ENCODE measurements around the gene CALCOCO1. TPM values are rescaled to one million over a fixed set of nuclear protein-coding genes. Genes with fewer than 3 reads are reported as not detected.
"Not testable (repeated sequence)": the region's sequence is repeated elsewhere in the genome, so short reads cannot be mapped to it uniquely, and the experiment has no call there.

CALCOCO1 gene
- total RNA-seq, 1 experiment from 2014 or later, result 20.4 TPM

DNA sequence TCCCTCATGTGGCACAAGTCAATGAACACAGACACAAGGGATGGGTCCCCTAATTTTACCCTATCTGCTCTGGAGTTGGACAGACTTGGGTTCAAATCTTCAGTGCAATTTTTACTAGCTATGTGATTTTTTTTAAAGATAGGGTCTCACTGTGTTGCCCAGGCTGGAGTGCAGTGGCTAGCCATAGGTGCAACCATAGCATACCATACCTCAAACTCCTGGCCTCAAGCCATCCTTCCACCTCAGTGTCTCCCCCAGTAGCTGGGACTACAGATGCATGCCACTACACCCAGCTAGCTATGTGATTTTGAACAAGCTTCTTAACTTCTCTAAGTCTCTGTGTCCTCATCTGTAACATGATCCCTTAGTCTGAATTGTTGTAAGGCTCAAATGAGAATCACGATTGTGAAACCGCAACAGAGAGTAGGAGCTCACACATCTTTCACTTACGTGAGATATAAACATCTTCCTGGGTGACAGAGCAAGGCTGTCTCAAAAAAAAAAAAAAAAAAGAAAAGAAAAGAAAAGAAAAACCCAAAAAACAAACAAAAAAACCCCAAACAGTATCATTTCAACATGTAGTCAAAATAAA lies 4.7 kb downstream of the CALCOCO1 start:
- Histone ChIP-seq H3K79me2 (ENCODE audit: low read length) (no peaks in the 10 kb centered on the region), H3K4me1 (ENCODE audit: insufficient read depth, low read length) (peaks cover 12% of the 10 kb centered on the region), H3F3A (ENCODE audit: low read length, unreplicated experiment) (no peaks in the 10 kb centered on the region), H3K27me3 (ENCODE audit: low read length) (no peaks in the 10 kb centered on the region), H3K36me3 (ENCODE audit: low read depth, low read length) (no peaks in the 10 kb centered on the region; the same call in 1 of the 2 replicates), H3K27ac (ENCODE audit: low read length) (no peak overlapping the region), H4K20me1 (ENCODE audit: low read length) (no peaks in the 10 kb centered on the region), H3K9me2 (replicated peaks; ENCODE audit: low read length) (no peaks in the 10 kb centered on the region), H3K9ac (ENCODE audit: low read length) (no peak overlapping the region), H3K4me2 (ENCODE audit: low read length) (no peak overlapping the region), H3K4me3 (ENCODE audit: low read length) (no peak overlapping the region), H2AFZ (ENCODE audit: low read length) (no peak overlapping the region), H3K9me3 (ENCODE audit: low read length) (no peaks in the 10 kb centered on the region)
- no peak for DNase-seq
- BruUV-seq (replicated peaks), result no TSS peak
- intact Hi-C loops (cut with micrococcal nuclease), result no loop called here
- ChIA-PET POLR2A (ENCODE audit: unreplicated experiment) (no interaction called here), CTCF (interaction anchor here (0.6 kb wide), 1 partner anchor 17 kb away, joined by 4 read pairs; no protein-coding TSS in a partner anchor)
- TF ChIP-seq EZH2phosphoT487 (IDR thresholded peaks at IDR 0.05; ENCODE audit: borderline replicate concordance, low read length) (no peak), EZH2 (IDR thresholded peaks at IDR 0.05; ENCODE audit: low read length, unreplicated experiment) (no peak)
- TF ChIP-seq, protein P1, sequence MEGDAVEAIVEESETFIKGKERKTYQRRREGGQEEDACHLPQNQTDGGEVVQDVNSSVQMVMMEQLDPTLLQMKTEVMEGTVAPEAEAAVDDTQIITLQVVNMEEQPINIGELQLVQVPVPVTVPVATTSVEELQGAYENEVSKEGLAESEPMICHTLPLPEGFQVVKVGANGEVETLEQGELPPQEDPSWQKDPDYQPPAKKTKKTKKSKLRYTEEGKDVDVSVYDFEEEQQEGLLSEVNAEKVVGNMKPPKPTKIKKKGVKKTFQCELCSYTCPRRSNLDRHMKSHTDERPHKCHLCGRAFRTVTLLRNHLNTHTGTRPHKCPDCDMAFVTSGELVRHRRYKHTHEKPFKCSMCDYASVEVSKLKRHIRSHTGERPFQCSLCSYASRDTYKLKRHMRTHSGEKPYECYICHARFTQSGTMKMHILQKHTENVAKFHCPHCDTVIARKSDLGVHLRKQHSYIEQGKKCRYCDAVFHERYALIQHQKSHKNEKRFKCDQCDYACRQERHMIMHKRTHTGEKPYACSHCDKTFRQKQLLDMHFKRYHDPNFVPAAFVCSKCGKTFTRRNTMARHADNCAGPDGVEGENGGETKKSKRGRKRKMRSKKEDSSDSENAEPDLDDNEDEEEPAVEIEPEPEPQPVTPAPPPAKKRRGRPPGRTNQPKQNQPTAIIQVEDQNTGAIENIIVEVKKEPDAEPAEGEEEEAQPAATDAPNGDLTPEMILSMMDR (conservative IDR thresholded peaks at IDR 0.05; ENCODE audit: low read depth, low read length), result no peak
- no peak for ATAC-seq

GRCh38 chr12:53720946-53721345 lies 6.3 kb downstream of the CALCOCO1 start:
- Histone ChIP-seq H3K4me2 (ENCODE audit: low read length) (no peak overlapping the region), H3K9ac (ENCODE audit: low read length) (no peak overlapping the region), H3K9me2 (replicated peaks; ENCODE audit: low read length) (no peaks in the 10 kb centered on the region), H3K4me3 (ENCODE audit: low read length) (no peak overlapping the region), H3F3A (ENCODE audit: low read length, unreplicated experiment) (no peaks in the 10 kb centered on the region), H3K79me2 (ENCODE audit: low read length) (no peaks in the 10 kb centered on the region), H3K36me3 (ENCODE audit: low read depth, low read length) (no peaks in the 10 kb centered on the region; the same call in 1 of the 2 replicates), H3K9me3 (ENCODE audit: low read length) (no peaks in the 10 kb centered on the region), H4K20me1 (ENCODE audit: low read length) (no peaks in the 10 kb centered on the region), H3K27me3 (ENCODE audit: low read length) (no peaks in the 10 kb centered on the region), H3K27ac (ENCODE audit: low read length) (no peak overlapping the region), H3K4me1 (ENCODE audit: insufficient read depth, low read length) (peaks cover 3% of the 10 kb centered on the region), H2AFZ (ENCODE audit: low read length) (no peak overlapping the region)
- TF ChIP-seq EZH2 (IDR thresholded peaks at IDR 0.05; ENCODE audit: low read length, unreplicated experiment) (no peak), EZH2phosphoT487 (IDR thresholded peaks at IDR 0.05; ENCODE audit: borderline replicate concordance, low read length) (no peak)
- TF ChIP-seq, protein P1 (conservative IDR thresholded peaks at IDR 0.05; ENCODE audit: low read depth, low read length), result no peak
- intact Hi-C loops (cut with micrococcal nuclease), result no loop called here
- ATAC-seq, result no peak
- ChIA-PET POLR2A (ENCODE audit: unreplicated experiment) (no interaction called here), CTCF (interaction anchor here (0.6 to 0.8 kb wide), 2 partner anchors 22 to 238 kb away, joined by 3 to 7 read pairs; no protein-coding TSS in a partner anchor)
- no TSS peak for BruUV-seq (replicated peaks)
- DNase-seq, result no peak

GRCh38 chr12:53719649-53720048 lies 7.6 kb downstream of the CALCOCO1 start:
- Histone ChIP-seq H4K20me1 (ENCODE audit: low read length) (no peaks in the 10 kb centered on the region), H3K4me1 (ENCODE audit: insufficient read depth, low read length) (no peaks in the 10 kb centered on the region), H3K79me2 (ENCODE audit: low read length) (no peaks in the 10 kb centered on the region), H3K4me3 (ENCODE audit: low read length) (no peak overlapping the region), H3K4me2 (ENCODE audit: low read length) (no peak overlapping the region), H3K9me3 (ENCODE audit: low read length) (no peaks in the 10 kb centered on the region), H2AFZ (ENCODE audit: low read length) (no peak overlapping the region), H3F3A (ENCODE audit: low read length, unreplicated experiment) (no peaks in the 10 kb centered on the region), H3K36me3 (ENCODE audit: low read depth, low read length) (no peaks in the 10 kb centered on the region; the same call in 1 of the 2 replicates), H3K27ac (ENCODE audit: low read length) (no peak overlapping the region), H3K9ac (ENCODE audit: low read length) (no peak overlapping the region), H3K27me3 (ENCODE audit: low read length) (no peaks in the 10 kb centered on the region), H3K9me2 (replicated peaks; ENCODE audit: low read length) (no peaks in the 10 kb centered on the region)
- DNase-seq, result no peak
- POLR2A ChIA-PET (ENCODE audit: unreplicated experiment), result no interaction called here
- no TSS peak for BruUV-seq (replicated peaks)
- no peak for TF ChIP-seq EZH2phosphoT487 (IDR thresholded peaks at IDR 0.05; ENCODE audit: borderline replicate concordance, low read length)
- TF ChIP-seq, protein P1 (conservative IDR thresholded peaks at IDR 0.05; ENCODE audit: low read depth, low read length), result no peak
- TF ChIP-seq EZH2 (IDR thresholded peaks at IDR 0.05; ENCODE audit: low read length, unreplicated experiment), result no peak
- CTCF ChIA-PET, result interaction anchor here (0.6 kb wide), 1 partner anchor 39 kb away, joined by 5 read pairs; no protein-coding TSS in a partner anchor
- peak; percentile 33; the same call in 1 of the 2 replicates for ATAC-seq
- intact Hi-C loops (cut with micrococcal nuclease), result no loop called here

- H2AFZ ChIP-seq (ENCODE audit: low read length); H3K79me2 ChIP-seq (ENCODE audit: low read length); H3K9ac ChIP-seq (ENCODE audit: low read length); H3K4me1 ChIP-seq (ENCODE audit: insufficient read depth, low read length); H3K9me2 ChIP-seq (replicated peaks; ENCODE audit: low read length); H3K4me2 ChIP-seq (ENCODE audit: low read length); H3K9me3 ChIP-seq (ENCODE audit: low read length); H4K20me1 ChIP-seq (ENCODE audit: low read length); H3F3A ChIP-seq (ENCODE audit: low read length, unreplicated experiment); H3K4me3 ChIP-seq (ENCODE audit: low read length); H3K27me3 ChIP-seq (ENCODE audit: low read length); BruUV-seq (replicated peaks); H3K36me3 ChIP-seq (ENCODE audit: low read depth, low read length); ATAC-seq; H3K27ac ChIP-seq (ENCODE audit: low read length); intact Hi-C loops (cut with micrococcal nuclease); DNase-seq; POLR2A ChIA-PET (ENCODE audit: unreplicated experiment): not testable (repeated sequence)
- CTCF ChIA-PET, result interaction anchor here (0.6 kb wide), 1 partner anchor 19 kb away, joined by 3 read pairs; no protein-coding TSS in a partner anchor
These were observed 8.7 kb downstream of the CALCOCO1 start for GRCh38 chr12:53718567-53718966.
